Keratinocyte (primary cell): ENCODE results near the gene TP73. TPM values are rescaled to one million over a fixed set of nuclear protein-coding genes. Genes with fewer than 3 reads are reported as not detected.

Experiments
- DNase-seq: peaks from one replicate; pipeline ENCODE4 v3.0.0-alpha.2; 2011; ENCODE audit warnings: low read depth, missing footprints, low spot score
- FAIRE-seq: peaks from 2 replicates; lab custom pipeline; 2011; peaks lifted over from hg19 to GRCh38; lab: Jason Lieb, UNC
- H2AFZ ChIP-seq: 2 replicates; pipeline ENCODE4 v1.6.0; 2012; ENCODE audit warnings: low read length, control low read depth, inconsistent platforms; ENCODE audit not compliant: control insufficient read depth
- H3K27ac ChIP-seq: 2 replicates; pipeline ENCODE4 v1.5.1; 2011; ENCODE audit warnings: low read length; ENCODE audit not compliant: control insufficient read depth, insufficient read depth
- H3K27me3 ChIP-seq: 3 replicates; pipeline ENCODE4 v1.6.0; 2011; ENCODE audit warnings: low read length; ENCODE audit not compliant: control insufficient read depth, insufficient read depth; ENCODE audit errors: extremely low read depth
- H3K36me3 ChIP-seq, 2 experiments: 2 replicates in 1 of 2; 3 replicates in 1 of 2; pipeline ENCODE4 v1.5.1; 2011; ENCODE audit warnings: low read length in 2 of 2, mild to moderate bottlenecking in 1 of 2; ENCODE audit not compliant: control insufficient read depth in 2 of 2, insufficient read depth in 2 of 2; ENCODE audit errors: extremely low read depth in 1 of 2
- H3K4me1 ChIP-seq: 3 replicates; pipeline ENCODE4 v1.5.1; 2011; ENCODE audit warnings: low read length; ENCODE audit not compliant: control insufficient read depth, insufficient read depth; ENCODE audit errors: extremely low read depth
- H3K4me2 ChIP-seq: 3 replicates; pipeline ENCODE4 v1.6.0; 2011; ENCODE audit warnings: low read depth, low read length; ENCODE audit not compliant: control insufficient read depth, insufficient read depth; ENCODE audit errors: extremely low read depth
- H3K4me3 ChIP-seq, 3 experiments: fragments of 200-600 bp in 1 of 3; sonication (generic) in 1 of 3; 2 replicates in 2 of 3; 3 replicates in 1 of 3; pipeline ENCODE4 v1.5.1; 2011 to 2016; ENCODE audit warnings: low read length in 3 of 3, mild to moderate bottlenecking in 3 of 3, control low read depth in 2 of 3, inconsistent platforms in 1 of 3, low read depth in 1 of 3, mixed read lengths in 1 of 3, mixed run types in 1 of 3, moderate library complexity in 1 of 3; ENCODE audit not compliant: control insufficient read depth in 2 of 3, insufficient read depth in 2 of 3; ENCODE audit errors: extremely low read depth in 1 of 3
- H3K79me2 ChIP-seq: 2 replicates; pipeline ENCODE4 v1.6.0; 2012; ENCODE audit warnings: low read length; ENCODE audit not compliant: control insufficient read depth, insufficient read depth
- H3K9ac ChIP-seq: 3 replicates; pipeline ENCODE4 v1.6.0; 2011; ENCODE audit warnings: low read length; ENCODE audit not compliant: control insufficient read depth, insufficient read depth; ENCODE audit errors: extremely low read depth
- H3K9me1 ChIP-seq: 3 replicates; pipeline ENCODE4 v1.6.0; 2011; ENCODE audit warnings: low read length; ENCODE audit not compliant: control insufficient read depth, insufficient read depth; ENCODE audit errors: extremely low read depth
- H3K9me3 ChIP-seq: 2 replicates; pipeline ENCODE4 v1.5.1; 2012; ENCODE audit warnings: low read depth, low read length; ENCODE audit not compliant: control insufficient read depth
- H4K20me1 ChIP-seq: 3 replicates; pipeline ENCODE4 v1.6.0; 2011; ENCODE audit warnings: low read length; ENCODE audit not compliant: control insufficient read depth, insufficient read depth; ENCODE audit errors: extremely low read depth
- EZH2 ChIP-seq: IDR thresholded peaks from one replicate; pipeline ENCODE4 v1.6.1; 2012; ENCODE audit warnings: inconsistent platforms, mild to moderate bottlenecking, low read length, moderate library complexity
- dilution Hi-C: fragments of 300-500 bp; cut with MboI; formaldehyde crosslinking; loops from one replicate; pipeline ENCODE4 v1.7.0; 2020; ENCODE audit warnings: low sequenced_read_pairs; ENCODE audit not compliant: extremely low pct_ligation_motif_present
- polyA plus RNA-seq, 5 experiments: library from polyadenylated mRNA; depleted of rRNA in 3 of 5; stranded (reverse) in 3 of 5; stranded (forward) in 1 of 5; unstranded in 1 of 5; fragments of >200 nt; gene quantifications; 1 replicate in 1 of 5; 2 replicates in 3 of 5; 3 replicates in 1 of 5; pipeline versions ENCODE4 v1.2.1 to v1.2.3, GENCODE V29; 2011 to 2012; ENCODE audit warnings: missing spikeins in 2 of 5, low read depth in 1 of 5, low replicate concordance in 1 of 5
- TF ChIP-seq, protein P1 (sequence below), 3 experiments: IDR thresholded peaks in 1 of 3; conservative IDR thresholded peaks in 1 of 3; optimal IDR thresholded peaks in 1 of 3; 2 replicates in 2 of 3; 3 replicates in 1 of 3; pipeline versions ENCODE3 to v1.5.1; 2011; ENCODE audit warnings: low read length in 3 of 3, mild to moderate bottlenecking in 3 of 3, moderate library complexity in 2 of 3, control low read depth in 1 of 3, inconsistent platforms in 1 of 3; ENCODE audit not compliant: insufficient read depth in 2 of 3; ENCODE audit errors: extremely low read depth in 1 of 3

The TP73 gene
- polyA plus RNA-seq, 1 donor (not counting 4 experiments of a cell fraction or from before 2014, with no cell fraction given) = 0.14 TPM

DNA sequence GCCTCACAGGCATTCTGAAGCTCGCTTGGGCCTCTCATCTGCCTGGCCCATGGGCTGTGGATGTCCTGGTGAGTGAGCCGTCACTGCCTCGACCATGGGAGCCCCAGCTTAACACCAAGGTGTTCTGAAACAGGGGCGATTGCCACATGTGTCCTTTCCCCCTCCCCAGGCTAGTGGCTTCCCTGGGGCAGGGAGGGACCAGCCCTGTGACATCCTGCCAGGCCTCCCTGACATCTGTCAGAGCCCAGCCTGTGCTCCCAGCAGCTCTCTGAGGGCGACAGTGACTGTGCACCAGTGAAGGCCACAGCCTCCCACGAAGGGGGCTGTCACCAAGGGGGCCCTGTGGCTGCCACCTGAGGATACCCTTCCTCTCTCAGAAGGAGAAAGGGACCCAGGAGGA is 64.0 kb downstream of the TP73 start:
- Histone ChIP-seq H3K9me3 (no peaks in the 10 kb centered on the region), H3K36me3 (no peaks in the 10 kb centered on the region), H3K9me1 (peaks cover 2% of the 10 kb centered on the region), H3K4me3 (peak overlapping the region in 2 of 3 experiments; percentile 34 to 57), H4K20me1 (no peaks in the 10 kb centered on the region), H3K4me1 (peaks cover 38% of the 10 kb centered on the region), H3K79me2 (no peaks in the 10 kb centered on the region), H3K27me3 (no peaks in the 10 kb centered on the region), H3K27ac (peak overlapping the region; percentile 68), H2AFZ (no peak overlapping the region), H3K4me2 (peak overlapping the region; percentile 86), H3K9ac (peak overlapping the region; percentile 50)
- TF ChIP-seq, protein P1, sequence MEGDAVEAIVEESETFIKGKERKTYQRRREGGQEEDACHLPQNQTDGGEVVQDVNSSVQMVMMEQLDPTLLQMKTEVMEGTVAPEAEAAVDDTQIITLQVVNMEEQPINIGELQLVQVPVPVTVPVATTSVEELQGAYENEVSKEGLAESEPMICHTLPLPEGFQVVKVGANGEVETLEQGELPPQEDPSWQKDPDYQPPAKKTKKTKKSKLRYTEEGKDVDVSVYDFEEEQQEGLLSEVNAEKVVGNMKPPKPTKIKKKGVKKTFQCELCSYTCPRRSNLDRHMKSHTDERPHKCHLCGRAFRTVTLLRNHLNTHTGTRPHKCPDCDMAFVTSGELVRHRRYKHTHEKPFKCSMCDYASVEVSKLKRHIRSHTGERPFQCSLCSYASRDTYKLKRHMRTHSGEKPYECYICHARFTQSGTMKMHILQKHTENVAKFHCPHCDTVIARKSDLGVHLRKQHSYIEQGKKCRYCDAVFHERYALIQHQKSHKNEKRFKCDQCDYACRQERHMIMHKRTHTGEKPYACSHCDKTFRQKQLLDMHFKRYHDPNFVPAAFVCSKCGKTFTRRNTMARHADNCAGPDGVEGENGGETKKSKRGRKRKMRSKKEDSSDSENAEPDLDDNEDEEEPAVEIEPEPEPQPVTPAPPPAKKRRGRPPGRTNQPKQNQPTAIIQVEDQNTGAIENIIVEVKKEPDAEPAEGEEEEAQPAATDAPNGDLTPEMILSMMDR (optimal IDR thresholded peaks at IDR 0.05 in 1 of 3, IDR thresholded peaks at IDR 0.05 in 1 of 3, conservative IDR thresholded peaks at IDR 0.05 in 1 of 3; ENCODE audit: extremely low read depth in 1 of 3, insufficient read depth in 2 of 3, low read length in 3 of 3) = no peak
- TF ChIP-seq EZH2 = no peak
- DNase-seq = no peak
- dilution Hi-C loops = no loop called here
- FAIRE-seq = no peak

DNA sequence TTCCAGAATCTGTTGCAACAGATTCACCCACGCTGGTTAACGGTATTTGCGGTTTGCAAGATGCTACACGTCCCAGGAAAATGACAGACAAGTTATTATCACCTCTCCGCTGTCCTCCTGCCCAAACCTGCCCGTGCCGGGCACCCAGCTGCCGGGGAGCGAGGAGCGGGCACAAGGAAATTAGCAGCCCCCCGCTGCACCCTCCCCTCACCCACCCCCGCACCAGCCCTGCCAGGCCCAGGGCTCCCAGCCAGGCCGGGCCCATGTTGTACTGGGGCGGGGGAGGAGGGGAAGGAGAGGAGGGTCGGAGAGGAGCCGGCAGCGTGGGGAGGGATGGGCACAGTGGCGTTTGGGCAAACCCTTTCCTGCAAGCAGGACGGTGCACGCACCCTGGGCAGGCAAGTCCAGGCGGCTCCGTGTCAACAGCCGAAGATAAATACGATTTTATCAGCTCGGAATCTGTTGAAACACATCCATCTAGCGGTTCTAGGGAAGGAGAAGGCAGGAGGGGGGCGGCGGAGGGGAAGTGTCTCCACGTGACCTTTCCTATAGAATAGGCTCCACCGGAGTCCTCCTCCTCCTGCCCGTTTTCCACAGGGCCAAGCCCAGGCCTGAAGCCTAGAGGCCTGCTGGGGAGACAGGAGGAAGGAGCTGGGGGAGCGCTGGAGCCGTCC is 64.9 kb downstream of the TP73 start:
- peak overlapping the region; percentile 68 for H3K27ac ChIP-seq
- no peaks in the 10 kb centered on the region for H4K20me1 ChIP-seq
- H3K79me2 ChIP-seq = no peaks in the 10 kb centered on the region
- H3K9ac ChIP-seq = peak overlapping the region; percentile 50
- peak overlapping the region; percentile 43 for H2AFZ ChIP-seq
- H3K4me3 ChIP-seq = peak overlapping the region; percentile 23 to 57 (median 34)
- H3K9me3 ChIP-seq = no peaks in the 10 kb centered on the region
- dilution Hi-C loops = no loop called here
- peak; percentile 87 for DNase-seq
- FAIRE-seq = peak; percentile 91
- H3K9me1 ChIP-seq = peaks cover 2% of the 10 kb centered on the region
- H3K4me2 ChIP-seq = peak overlapping the region; percentile 86
- no peak for TF ChIP-seq EZH2
- TF ChIP-seq, protein P1 (optimal IDR thresholded peaks at IDR 0.05 in 1 of 3, IDR thresholded peaks at IDR 0.05 in 1 of 3, conservative IDR thresholded peaks at IDR 0.05 in 1 of 3; ENCODE audit: extremely low read depth in 1 of 3, insufficient read depth in 2 of 3, low read length in 3 of 3) = no peak
- peaks cover 30% of the 10 kb centered on the region for H3K4me1 ChIP-seq
- H3K27me3 ChIP-seq = no peaks in the 10 kb centered on the region
- no peaks in the 10 kb centered on the region for H3K36me3 ChIP-seq
